GM19455 (cell line): ENCODE data around the gene GARIN5B.
"Not testable (repeated sequence)": the region's sequence is repeated elsewhere in the genome, so short reads cannot be mapped to it uniquely, and the experiment has no call there.

ENCODE experiments used
- ATAC-seq: cut with Tn5 transposase; IDR thresholded peaks from one replicate; pipeline ENCODE4 v1.9.1; 2021; ENCODE audit not compliant: unreplicated experiment

GARIN5B gene

GRCh38 chr19:55352040-55352439 is 11.0 kb downstream of the GARIN5B start:
- ATAC-seq, result no peak

DNA sequence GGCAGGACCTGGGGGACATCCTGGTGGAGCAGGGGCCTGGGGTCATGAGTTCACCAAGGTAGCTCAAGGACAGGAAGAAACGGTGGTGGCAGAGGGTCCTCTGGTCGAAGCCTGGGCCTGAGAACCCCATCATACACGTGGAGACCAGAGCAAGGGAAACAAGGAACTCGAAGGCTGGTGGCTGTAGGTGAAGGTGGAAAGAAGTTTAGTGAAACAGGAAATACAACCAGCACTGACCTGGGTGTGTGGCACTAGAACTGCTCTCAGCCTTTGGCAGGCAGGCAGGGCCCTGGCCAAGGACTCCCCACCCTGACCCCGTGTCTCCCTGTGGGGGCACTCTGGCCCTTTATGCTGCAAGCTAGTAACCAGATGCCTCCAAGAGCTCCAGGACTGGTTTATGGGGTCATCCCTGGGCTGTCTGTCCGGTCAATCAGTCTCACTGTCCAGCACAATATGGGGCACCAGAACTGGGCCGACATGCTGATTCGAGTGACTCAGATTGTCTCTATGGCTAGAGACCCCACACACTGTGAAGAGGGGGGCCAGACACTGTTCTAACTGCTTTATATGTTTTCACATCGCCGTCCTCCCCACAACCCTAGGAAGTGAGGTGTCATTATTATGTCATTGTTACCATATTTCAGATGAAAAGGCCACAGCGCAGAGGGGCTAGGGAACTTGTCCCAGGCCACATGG is 12.3 kb downstream of the GARIN5B start:
- ATAC-seq, result no peak

DNA sequence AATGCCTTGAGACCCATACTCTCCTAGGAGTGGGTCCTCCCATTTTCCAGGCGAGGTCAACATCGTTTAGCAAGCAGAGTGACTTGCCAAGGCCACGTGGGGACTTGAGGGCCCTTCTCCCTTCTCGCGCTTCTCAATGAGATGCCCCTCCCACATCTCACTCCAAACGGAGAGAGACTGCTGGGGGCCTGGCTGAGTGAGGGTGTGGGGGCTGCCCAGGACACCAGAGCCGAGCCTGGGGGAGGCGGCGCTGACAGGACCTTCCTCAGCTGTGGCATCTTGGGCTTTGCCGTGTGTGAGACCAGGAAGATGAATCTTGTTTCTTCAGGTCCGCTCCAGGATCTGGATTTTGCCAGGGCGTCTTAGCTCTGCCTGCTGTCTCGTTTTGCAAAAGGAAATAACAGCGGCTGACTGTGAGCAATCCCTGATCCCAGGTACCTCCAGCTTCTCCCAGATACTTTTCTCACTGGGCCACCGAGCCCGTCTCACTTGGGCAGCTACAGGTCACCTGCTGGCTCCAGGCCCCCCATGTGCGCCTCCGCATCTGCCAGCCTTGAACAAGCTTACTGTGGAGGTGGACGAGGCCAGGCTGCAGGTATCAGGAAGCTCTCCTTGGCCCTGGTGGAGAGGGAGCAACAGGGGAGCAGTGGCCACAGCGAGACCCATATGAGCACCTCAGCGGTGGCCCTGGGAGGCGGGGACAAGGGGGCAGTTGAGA is 14.6 kb downstream of the GARIN5B start:
- no peak for ATAC-seq

- no peak for ATAC-seq
Observed at GRCh38 chr19:55347442-55348009, 15.5 kb downstream of the GARIN5B start.

GRCh38 chr19:55346725-55347441 is 16.2 kb downstream of the GARIN5B start:
- ATAC-seq, result no peak

DNA sequence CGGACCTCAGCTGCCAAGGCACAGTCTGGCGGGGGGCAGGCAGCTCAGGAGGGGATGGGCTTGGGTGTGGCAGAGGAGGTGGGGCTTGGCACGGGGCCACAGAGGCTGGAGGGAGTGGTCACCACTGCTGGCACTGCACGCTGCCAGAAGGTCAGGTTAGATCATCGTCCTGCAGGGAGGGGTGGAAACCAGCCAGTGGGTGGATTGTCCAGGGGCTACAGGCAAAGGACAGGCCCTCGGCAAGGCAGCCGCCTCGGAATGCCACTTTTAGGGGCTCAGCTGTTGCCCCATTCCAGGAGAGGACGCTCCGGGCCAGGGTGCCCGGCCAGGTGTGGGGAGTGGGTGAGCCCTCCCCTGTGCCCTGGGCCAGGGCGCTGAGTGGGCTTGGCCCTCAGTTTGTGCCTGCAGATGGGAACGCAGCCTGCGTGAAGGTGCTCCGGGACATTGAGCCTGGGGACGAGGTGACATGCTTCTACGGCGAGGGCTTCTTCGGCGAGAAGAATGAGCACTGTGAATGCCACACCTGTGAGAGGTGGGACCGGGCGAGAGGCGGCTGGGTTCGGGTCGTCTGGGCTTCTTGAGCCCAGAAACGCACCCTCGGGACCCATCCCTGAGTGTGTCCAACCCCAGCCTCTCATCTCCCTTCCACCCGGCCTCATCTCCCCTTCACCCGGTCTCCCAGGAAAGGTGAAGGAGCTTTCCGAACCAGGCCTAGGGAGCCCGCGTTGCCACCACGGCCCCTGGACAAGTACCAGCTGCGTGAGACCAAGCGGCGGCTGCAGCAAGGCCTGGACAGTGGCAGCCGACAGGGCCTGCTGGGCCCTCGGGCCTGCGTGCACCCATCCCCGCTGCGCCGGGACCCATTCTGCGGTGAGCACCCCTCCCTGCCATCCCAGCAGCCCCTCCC is 17.0 kb downstream of the GARIN5B start:
- ATAC-seq, result no peak

DNA sequence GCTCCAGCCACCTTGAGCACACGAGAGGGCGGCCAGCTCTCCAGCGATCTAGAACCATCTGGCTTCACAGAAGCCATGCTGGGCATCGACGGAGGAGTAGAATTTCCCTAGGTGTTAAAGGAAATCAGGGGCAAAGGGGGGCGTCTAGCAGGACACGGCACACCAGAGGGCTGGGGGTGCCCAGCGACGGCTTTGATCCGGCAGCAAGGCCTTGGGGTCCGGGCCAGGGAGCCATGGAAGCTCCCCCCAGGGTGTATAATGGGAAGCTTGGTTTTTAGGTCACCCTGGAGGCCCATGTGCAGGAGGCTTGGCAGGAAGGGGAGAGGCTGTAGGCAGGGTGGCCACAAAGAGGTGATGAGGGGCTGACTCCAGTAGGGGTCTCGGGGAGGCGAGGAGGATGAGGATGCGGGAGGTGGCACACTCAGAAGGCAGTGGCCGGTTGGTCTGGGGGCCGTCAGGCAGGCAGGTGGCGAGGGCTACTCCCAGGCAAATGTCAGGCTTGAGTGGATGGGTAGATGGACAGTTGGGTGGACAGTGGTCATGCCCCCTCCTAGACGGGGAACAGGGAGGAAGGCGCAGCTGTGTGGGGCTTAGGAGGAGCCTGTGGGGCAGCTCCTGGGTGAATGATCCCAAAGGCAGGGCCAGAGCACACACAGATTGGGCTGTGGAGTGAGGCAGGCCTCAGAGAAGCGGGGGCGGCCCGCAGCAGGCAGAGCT is 17.8 kb downstream of the GARIN5B start:
- no peak for ATAC-seq

DNA sequence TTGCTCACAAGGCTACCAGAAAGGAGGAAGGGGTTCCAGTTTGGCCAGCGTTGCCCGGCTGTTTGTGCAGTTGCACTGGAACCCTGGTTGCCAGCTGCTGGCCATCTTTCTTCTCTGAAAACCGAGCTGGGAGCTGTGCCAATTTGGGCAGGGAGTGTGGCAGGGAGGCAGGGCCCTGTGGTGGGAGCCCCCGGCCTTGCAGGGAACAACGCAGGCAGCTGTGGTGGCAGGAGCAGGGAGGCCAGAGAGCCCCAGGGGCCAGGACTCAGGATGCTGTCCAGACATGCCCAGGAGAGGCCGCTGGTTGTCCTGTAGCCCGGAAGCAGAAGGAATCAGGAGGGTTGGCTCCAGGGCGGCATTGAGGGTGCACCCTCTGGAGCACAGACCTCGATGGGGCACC is 18.6 kb downstream of the GARIN5B start:
- ATAC-seq, result no peak

GRCh38 chr19:55341595-55342531 is 21.2 kb downstream of the GARIN5B start:
- no peak for ATAC-seq

DNA sequence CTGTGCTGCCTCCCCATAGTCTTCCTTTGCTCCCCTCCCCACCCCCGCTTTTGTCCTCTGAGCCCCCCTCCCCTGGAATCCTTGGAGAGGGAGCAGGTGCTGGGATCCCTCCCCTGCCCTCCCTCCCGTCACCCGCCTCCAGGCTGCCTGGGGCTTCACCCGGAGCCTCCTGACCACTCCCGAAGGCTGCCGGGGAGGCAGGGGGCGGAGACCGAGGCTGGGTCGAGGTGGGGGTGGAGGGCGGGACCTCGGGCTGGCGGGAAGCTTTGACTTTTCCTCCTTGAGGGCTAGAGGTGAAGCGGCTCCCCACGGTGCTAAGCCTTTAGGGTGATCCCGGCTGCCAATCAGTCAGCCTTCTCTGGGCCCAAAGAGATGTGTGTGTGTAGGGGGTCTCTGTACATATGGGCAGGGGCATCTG is 21.9 kb downstream of the GARIN5B start:
- ATAC-seq, result no peak

- no peak for ATAC-seq
Observed at GRCh38 chr19:55340784-55341147, 22.3 kb downstream of the GARIN5B start.

DNA sequence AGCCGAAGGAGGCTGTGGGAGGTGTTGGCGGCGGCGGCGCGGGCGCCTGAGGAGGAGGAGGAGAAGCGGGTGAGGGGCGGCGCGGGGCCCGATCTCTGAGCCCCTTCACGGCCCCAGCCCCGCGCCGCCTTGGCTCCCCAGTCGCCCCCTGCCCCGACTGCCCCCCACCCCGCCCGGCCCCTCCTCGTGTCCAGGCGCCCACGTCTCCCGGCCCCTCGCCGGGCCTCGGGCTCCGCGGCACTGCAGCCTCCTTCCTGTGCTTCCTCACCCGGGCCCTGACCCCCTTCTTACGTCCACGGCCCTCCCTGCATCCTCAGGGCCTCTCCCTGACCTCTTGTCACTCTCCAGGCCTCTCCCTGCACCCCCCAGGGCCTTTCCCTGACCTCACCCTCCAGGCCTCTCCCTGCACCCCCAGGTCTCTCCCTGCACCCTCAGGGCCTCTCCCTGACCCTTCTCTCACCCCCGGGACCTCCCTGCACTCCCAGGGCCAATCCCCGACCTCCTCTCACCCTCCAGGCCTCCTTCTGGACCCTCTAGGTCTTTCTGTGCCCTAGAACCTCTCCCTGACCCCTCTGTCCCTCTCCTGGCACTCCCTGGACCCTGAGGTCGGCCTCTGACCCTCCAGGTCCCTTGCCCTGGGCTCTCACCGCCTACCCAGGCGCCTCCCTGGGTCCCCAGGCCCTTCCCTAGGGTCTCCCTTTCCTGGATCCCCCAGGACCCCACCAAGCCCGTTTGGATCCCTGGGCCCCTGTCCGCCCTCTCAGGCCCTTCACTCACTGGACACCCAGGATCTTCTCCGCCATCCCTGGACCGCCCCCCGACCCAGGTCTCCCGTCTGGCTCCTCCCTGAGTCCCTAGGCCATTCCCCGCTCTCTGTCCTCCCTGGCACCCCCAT is 22.9 kb downstream of the GARIN5B start:
- ATAC-seq, result no peak

DNA sequence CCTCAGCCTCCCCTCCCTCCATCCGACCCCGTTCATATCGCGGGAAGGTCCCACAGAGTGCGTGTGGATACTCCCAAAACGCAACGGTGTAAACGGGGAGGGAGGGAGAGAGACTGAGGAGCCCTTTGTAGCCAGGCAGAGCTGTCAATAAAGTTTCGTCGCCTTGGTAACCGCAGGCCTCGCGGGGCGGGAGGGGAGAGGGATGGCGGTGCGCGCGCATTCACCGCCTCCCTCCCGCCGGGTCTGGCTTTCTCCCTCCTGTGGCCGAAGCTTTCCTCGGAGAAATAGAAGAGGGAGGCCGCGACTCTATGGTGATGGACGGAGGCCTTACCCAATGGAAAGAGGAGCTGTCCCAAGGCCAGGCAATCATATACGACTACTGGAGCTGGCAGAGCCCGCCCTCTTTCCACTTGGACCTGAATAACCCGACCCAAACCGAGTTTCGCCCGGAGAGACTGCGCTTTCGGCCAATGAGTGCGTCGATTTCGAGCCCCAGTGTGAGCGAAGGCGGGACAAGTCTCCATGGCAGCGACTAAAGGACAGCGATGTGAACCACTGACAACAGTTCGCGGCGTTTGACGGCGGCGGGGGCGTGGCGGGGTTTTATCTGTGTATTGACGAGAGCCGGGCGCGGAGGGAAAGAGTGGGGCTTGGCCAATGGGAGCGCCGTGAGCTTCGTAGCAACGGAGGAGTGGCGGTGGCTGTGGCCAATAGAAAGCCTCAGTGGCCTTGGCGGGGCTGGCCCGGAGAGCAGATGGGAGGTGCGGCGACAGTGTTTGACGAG is 23.8 kb downstream of the GARIN5B start, which contains the start of gene KMT5C:
TSS of gene KMT5C (plus strand) at position 772 of the 784 bp plus-strand sequence. CDS start 2,061 bp downstream, outside the sequence.
- peak; percentile 91 for ATAC-seq

- ATAC-seq, result no peak
Observed at GRCh38 chr19:55336101-55336500, 27.0 kb downstream of the GARIN5B start.

DNA sequence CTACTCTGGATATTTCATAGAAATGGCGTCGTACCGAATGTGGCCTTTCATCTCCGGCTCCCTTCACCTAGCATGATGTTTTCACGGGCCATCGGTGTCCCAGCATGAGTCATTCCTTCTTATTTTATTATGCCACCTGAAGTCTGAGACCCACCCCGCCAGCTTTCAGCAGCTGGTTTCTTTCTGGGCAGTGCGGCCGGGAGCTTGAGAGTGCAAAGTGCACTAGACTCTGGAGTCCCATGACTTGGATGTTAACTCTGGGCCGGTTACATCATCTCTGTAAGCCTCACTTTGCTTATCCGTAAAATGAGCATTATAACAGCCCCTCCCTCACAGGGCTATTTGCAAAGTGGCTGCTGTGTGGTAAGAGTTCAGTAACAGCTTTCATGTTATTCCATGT is 29.2 kb downstream of the GARIN5B start:
- no peak for ATAC-seq

DNA sequence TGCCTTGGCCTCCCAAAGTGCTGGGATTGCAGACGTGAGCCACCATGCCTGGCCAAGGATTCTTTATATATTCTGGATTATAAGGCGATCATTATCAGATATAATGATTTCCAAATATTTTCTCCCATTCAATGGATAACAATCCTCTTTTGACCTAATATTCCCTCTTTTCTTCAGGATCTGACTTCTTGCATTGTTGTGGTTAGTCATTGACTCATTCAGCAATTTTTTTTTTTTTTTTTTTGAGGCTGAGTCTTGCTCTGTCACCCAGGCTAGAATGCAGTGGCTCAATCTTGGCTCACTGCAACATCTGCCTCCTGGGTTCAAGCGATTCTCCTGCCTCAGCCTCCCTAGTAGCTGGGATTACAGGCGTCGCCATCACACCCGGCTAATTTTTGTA is 33.3 kb downstream of the GARIN5B start:
- not testable (repeated sequence) for ATAC-seq

- ATAC-seq, result not testable (repeated sequence)
Observed at GRCh38 chr19:55328774-55329318, 34.2 kb downstream of the GARIN5B start.
